HepG2 (cell line): ENCODE data around the gene LIMA1. TPM values are rescaled to one million over a fixed set of nuclear protein-coding genes. Genes with fewer than 3 reads are reported as not detected.

Experiments
- ATF1 ChIP-seq: IDR thresholded peaks from 2 replicates; pipeline ENCODE4 v1.6.1; 2016; ENCODE audit warnings: mild to moderate bottlenecking, control low read depth
- ERF ChIP-seq: IDR thresholded peaks from 2 replicates; pipeline ENCODE4 v1.6.1; 2018; ENCODE audit warnings: missing biosample characterization, missing genetic modification reagents
- SALL2 ChIP-seq: sonication (generic); formaldehyde crosslinking; IDR thresholded peaks from 2 replicates; pipeline ENCODE4 v1.8.1; 2023; ENCODE audit warnings: mild to moderate bottlenecking, missing genetic modification reagents, inconsistent platforms
- ZHX2 ChIP-seq, 2 experiments: sonication (generic) in 1 of 2; formaldehyde crosslinking in 1 of 2; IDR thresholded peaks; 2 replicates each; pipeline versions ENCODE4 v1.6.1 to v1.9.0; 2014 to 2022; ENCODE audit warnings: antibody characterized with exemption in 1 of 2, borderline replicate concordance in 1 of 2, inconsistent platforms in 1 of 2, low read depth in 1 of 2, missing genetic modification reagents in 1 of 2
- ZNF607 ChIP-seq: sonication (generic); formaldehyde crosslinking; IDR thresholded peaks from 2 replicates; pipeline ENCODE4 v1.5.1; 2020; ENCODE audit warnings: missing genetic modification reagents, mild to moderate bottlenecking, borderline replicate concordance
- polyA plus RNA-seq, 8 experiments: library from polyadenylated mRNA; depleted of rRNA in 3 of 8; stranded (reverse) in 7 of 8; unstranded in 1 of 8; fragments of >200 nt; fragmentation: Illumina TruSeq in 4 of 8; extraction: Trizol in 4 of 8; gene quantifications; 2 replicates each; pipeline versions ENCODE4 v1.2.1 to v1.2.3, GENCODE V29; 2011 to 2016; ENCODE audit warnings: low read depth in 4 of 8, missing spikeins in 1 of 8, mixed read lengths in 1 of 8; ENCODE audit not compliant: insufficient read depth in 1 of 8
- total RNA-seq, 5 experiments: library from RNA; depleted of rRNA; stranded (reverse); fragments of >200 nt; fragmentation: Illumina TruSeq; extraction: Trizol; gene quantifications; 2 replicates each; pipeline ENCODE4 v1.2.3, GENCODE V29; 2016; ENCODE audit warnings: low read depth in 1 of 5
- TF ChIP-seq, protein P1 (sequence below): sonication (generic); formaldehyde crosslinking; IDR thresholded peaks from 2 replicates; pipeline ENCODE4 v1.4.0; 2020; ENCODE audit warnings: missing genetic modification reagents

LIMA1 gene
- total and polyA plus RNA-seq, 2 of the 13 experiments (the other 11 are each of a cell fraction or from before 2014, with no cell fraction given) = 13.0 to 19.8 TPM

GRCh38 chr12:50188241-50188781 lies 95.0 kb downstream of the LIMA1 start (continued):
- TF ChIP-seq, protein P1, sequence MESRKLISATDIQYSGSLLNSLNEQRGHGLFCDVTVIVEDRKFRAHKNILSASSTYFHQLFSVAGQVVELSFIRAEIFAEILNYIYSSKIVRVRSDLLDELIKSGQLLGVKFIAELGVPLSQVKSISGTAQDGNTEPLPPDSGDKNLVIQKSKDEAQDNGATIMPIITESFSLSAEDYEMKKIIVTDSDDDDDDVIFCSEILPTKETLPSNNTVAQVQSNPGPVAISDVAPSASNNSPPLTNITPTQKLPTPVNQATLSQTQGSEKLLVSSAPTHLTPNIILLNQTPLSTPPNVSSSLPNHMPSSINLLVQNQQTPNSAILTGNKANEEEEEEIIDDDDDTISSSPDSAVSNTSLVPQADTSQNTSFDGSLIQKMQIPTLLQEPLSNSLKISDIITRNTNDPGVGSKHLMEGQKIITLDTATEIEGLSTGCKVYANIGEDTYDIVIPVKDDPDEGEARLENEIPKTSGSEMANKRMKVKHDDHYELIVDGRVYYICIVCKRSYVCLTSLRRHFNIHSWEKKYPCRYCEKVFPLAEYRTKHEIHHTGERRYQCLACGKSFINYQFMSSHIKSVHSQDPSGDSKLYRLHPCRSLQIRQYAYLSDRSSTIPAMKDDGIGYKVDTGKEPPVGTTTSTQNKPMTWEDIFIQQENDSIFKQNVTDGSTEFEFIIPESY = no peak
- TF ChIP-seq ATF1 (CRISPR knock-in tag) (no peak), SALL2 (CRISPR knock-in tag) (no peak), ZHX2 (IDR thresholded peaks at IDR 0.05; ENCODE audit: low read depth) (no peak), ZHX2 (CRISPR knock-in tag; IDR thresholded peaks at IDR 0.05; ENCODE audit: borderline replicate concordance) (no peak), ZNF607 (no peak; the same call in 1 of the 2 replicates), ERF (0 out of 2 replicates have a peak, but pooled peaks have one; percentile 55)
